Measurements from ENCODE around the gene CADM4.

CADM4 gene

DNA sequence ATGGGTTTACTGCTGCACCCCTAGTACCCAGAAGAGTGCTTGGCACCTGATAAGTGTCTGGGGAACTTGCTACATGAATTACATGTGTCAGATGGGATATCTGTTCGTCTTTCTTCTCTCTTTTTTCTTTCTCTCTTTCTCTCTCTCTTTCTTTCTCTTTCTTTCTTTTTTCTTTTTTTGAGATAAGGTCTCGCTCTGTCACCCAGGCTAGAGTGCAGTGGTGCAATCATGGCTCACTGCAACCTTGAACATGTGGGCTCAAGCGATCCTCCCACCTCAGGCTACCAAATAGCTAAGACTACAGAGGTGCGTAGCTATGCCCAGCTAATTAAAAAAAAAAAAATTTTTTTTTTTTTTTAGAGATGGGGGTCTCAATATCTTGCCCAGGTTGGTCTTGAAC lies 6.1 kb downstream of the CADM4 start:
- TF ChIP-seq, protein P1, sequence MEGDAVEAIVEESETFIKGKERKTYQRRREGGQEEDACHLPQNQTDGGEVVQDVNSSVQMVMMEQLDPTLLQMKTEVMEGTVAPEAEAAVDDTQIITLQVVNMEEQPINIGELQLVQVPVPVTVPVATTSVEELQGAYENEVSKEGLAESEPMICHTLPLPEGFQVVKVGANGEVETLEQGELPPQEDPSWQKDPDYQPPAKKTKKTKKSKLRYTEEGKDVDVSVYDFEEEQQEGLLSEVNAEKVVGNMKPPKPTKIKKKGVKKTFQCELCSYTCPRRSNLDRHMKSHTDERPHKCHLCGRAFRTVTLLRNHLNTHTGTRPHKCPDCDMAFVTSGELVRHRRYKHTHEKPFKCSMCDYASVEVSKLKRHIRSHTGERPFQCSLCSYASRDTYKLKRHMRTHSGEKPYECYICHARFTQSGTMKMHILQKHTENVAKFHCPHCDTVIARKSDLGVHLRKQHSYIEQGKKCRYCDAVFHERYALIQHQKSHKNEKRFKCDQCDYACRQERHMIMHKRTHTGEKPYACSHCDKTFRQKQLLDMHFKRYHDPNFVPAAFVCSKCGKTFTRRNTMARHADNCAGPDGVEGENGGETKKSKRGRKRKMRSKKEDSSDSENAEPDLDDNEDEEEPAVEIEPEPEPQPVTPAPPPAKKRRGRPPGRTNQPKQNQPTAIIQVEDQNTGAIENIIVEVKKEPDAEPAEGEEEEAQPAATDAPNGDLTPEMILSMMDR (IDR thresholded peaks at IDR 0.05; ENCODE audit: low read depth, low read length), result no peak
- no peak for DNase-seq (ENCODE audit: extremely low read depth, low read depth)

DNA sequence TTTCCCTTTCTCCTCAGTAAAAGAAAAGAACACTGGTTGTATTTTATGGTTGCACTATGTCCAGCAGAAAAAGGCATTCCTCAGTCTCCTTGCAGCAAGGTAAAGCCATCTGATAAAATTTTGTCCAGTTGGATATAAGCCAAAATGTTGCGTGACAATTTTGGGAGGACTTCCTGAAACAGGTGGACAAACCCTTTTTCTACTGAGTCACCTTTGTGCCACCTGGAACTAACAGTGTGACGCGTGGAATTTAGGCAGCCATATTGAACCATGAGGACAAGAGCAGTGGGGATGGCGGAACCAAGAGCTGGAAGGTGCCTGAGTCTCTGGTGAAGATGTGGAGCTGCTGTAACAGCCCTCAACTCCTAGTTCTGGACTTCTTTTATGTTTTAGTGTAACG lies 8.2 kb downstream of the CADM4 start:
- DNase-seq (ENCODE audit: extremely low read depth, low read depth), result no peak
- TF ChIP-seq, protein P1 (IDR thresholded peaks at IDR 0.05; ENCODE audit: low read depth, low read length), result no peak

DNA sequence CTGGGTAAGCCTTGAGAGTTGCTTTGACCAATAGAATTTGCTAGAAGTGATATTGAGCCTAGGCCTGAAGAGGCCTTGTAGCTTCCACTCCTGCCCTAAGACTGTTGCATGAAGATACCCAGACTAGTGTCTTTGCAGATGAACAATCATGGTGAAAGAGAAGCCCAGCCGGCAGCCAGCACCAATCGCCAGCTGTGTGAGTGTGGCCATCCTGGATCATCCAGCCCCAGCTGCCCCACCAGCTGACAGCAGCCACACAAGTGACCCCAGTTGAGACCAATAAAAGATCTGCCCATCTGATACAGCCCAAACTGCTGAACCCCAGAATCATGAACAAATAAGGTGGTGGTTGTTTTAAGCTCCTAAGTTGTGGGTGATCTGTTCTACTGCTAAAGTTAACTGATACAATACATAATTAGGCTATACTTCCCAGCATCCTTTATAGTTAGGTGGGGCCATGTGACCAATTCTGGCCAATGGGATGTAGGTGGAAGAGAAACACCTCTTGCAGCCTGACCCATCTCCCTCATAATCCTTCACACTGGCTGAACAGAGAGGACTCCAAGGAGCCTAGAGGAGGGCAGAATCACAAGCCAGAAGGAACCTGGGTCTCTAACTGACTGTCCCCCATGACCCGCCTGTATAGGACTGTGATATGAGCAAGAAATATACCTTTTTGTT lies 10.9 kb downstream of the CADM4 start:
- TF ChIP-seq, protein P1 (IDR thresholded peaks at IDR 0.05; ENCODE audit: low read depth, low read length), result no peak

DNA sequence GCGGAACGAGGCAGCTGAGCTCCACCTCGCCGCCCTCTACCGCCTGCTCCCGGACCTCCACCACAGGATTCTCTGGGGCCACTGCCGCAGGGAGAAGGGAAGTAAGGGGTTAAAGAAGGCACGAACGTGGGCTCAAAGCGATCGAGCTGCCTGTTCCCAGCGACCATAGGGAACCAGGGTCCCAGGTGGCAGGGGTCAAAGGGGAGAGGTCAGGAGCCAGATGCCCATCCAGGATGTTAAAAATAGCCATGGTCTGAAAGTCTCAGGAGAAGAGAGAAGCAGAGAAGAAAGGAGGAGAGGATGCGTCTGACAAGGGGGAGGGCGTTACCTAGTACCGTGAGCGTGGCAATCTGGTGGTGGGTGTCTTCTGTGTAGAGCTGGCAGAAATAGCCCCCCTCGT lies 12.8 kb downstream of the CADM4 start:
- DNase-seq (ENCODE audit: extremely low read depth, low read depth), result no peak
- TF ChIP-seq, protein P1 (IDR thresholded peaks at IDR 0.05; ENCODE audit: low read depth, low read length), result no peak

More for the DNA sequence above, 10.9 kb downstream of the CADM4 start:
- no peak for DNase-seq (ENCODE audit: extremely low read depth, low read depth)

DNA sequence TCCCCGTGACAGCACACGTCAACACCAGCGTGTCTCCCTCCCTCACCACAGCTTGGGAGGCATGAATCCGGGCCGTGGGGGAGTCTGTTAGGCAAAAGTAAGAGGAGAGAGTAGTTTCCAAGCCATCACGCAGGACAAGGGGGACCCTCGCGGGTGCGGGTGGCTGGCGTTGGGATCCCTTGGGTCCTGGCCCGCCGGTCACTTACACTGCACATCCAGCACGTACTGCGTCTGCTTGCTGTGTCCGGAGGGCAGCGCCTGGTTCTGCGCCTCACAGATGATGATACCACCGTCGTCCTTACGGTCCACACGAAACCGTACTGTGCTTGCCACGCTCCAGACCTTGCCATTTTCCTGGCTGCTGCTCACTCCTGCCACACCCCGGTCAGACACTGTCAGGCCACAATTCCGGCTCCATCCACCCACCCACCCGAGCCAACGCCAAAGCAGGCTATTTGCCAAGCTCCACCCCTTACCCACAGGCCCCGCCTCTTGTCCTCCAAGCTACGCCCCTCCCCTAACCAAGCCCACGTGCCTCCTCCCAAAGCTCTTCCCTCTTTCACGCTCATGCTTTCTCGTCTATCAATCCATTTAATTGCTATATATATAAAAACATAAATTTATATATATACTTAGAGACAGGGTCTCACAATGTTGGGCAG lies 13.6 kb downstream of the CADM4 start:
- no peak for DNase-seq (ENCODE audit: extremely low read depth, low read depth)
- TF ChIP-seq, protein P1 (IDR thresholded peaks at IDR 0.05; ENCODE audit: low read depth, low read length), result no peak

DNA sequence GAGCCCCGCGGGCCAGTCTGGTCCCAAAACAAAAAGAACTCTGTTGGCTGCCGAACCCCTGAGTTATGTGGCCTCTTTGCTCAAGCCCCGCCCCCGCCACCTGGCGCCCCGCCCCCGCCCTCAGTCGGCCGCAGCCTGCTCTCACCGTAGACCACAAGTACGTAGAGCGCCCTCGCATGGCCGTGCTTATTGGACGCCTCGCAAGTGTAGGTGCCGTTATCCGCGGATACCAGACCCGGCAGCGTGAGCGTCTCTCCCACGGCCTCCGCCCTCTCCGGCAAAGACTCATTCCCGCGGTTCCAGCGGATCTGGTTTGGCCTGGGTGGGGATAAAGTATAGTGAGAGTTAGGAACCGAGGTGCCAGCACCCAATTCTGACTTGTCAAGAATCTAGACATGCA lies 14.7 kb downstream of the CADM4 start:
- TF ChIP-seq, protein P1 (IDR thresholded peaks at IDR 0.05; ENCODE audit: low read depth, low read length), result no peak
- DNase-seq (ENCODE audit: extremely low read depth, low read depth), result no peak

DNA sequence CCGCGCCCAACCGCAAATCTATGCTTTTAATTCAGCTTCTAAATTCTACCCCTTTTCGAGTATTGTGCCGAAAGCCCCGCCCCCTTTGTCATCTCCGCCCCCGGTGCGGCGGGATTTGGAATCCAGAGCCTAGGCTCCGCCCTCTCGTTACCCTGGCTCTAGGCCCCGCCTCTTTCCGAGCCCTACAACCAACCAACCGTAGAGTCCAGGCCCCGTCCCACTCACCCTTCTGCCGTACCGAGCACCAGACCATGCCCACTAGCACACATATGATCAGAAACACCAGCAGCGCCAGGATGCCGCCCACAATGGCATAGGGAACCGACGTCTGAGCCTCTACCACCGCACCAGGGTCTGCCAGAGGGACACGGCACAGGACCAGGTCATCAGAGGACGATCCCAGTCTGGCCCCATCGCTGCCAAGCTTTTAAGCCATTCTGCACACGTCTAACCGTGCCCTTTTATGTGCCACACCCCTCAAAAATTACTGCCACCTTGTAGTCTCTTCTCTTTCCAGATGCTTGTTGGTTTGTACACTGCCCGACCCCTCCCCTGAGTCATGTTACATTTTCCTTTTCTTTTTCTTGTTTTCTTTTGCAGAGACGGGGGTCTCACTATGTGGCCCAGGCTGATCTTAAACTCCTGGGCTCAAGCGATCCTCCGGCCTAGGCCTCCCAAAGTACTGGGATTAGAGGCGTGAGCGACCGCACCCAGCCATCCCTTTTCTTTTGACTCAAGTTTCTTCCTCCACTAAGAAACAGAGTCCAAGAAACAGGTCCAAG lies 15.6 kb downstream of the CADM4 start:
- DNase-seq (ENCODE audit: extremely low read depth, low read depth), result no peak
- TF ChIP-seq, protein P1 (IDR thresholded peaks at IDR 0.05; ENCODE audit: low read depth, low read length), result no peak
